ENCODE data around the gene GRIA4. TPM values are rescaled to one million over a fixed set of nuclear protein-coding genes. Genes with fewer than 3 reads are reported as not detected.

GRIA4 gene
- polyA plus RNA-seq, 1 of the 3 experiments (the other 2 are of a cell fraction): 0.02 TPM

DNA sequence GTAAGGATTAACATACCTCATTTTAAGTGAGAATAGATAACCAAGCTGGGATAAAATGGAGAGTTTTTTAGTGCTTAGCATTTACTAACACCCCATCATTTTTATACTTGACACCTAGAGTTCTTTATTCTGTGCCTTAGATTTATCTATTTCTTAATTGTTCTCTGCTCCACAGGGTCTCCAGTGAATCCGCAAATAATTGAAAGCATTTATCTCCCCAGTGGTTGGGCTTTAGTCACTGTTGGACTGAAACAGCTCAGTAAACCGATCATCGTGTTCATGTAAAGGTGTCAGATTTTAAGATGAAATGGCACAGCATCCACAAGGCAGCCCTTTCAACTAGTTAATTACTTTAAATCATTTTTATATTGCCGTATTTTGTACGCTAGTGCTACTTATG lies 17.8 kb upstream of the GRIA4 start (continued):
- TF ChIP-seq, protein P1, sequence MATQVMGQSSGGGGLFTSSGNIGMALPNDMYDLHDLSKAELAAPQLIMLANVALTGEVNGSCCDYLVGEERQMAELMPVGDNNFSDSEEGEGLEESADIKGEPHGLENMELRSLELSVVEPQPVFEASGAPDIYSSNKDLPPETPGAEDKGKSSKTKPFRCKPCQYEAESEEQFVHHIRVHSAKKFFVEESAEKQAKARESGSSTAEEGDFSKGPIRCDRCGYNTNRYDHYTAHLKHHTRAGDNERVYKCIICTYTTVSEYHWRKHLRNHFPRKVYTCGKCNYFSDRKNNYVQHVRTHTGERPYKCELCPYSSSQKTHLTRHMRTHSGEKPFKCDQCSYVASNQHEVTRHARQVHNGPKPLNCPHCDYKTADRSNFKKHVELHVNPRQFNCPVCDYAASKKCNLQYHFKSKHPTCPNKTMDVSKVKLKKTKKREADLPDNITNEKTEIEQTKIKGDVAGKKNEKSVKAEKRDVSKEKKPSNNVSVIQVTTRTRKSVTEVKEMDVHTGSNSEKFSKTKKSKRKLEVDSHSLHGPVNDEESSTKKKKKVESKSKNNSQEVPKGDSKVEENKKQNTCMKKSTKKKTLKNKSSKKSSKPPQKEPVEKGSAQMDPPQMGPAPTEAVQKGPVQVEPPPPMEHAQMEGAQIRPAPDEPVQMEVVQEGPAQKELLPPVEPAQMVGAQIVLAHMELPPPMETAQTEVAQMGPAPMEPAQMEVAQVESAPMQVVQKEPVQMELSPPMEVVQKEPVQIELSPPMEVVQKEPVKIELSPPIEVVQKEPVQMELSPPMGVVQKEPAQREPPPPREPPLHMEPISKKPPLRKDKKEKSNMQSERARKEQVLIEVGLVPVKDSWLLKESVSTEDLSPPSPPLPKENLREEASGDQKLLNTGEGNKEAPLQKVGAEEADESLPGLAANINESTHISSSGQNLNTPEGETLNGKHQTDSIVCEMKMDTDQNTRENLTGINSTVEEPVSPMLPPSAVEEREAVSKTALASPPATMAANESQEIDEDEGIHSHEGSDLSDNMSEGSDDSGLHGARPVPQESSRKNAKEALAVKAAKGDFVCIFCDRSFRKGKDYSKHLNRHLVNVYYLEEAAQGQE (IDR thresholded peaks at IDR 0.05; ENCODE audit: low read depth, low read length): no peak
- TF ChIP-seq RFX5 (IDR thresholded peaks at IDR 0.05; ENCODE audit: low read length) (no peak), TAF1 (IDR thresholded peaks at IDR 0.05; ENCODE audit: borderline replicate concordance, low read depth, low read length) (no peak), ELF1 (IDR thresholded peaks at IDR 0.05) (no peak), EP300 (IDR thresholded peaks at IDR 0.05; ENCODE audit: borderline replicate concordance in 1 of 2, low read depth in 1 of 2, low read length in 1 of 2) (no peak)
- TF ChIP-seq, protein P2, sequence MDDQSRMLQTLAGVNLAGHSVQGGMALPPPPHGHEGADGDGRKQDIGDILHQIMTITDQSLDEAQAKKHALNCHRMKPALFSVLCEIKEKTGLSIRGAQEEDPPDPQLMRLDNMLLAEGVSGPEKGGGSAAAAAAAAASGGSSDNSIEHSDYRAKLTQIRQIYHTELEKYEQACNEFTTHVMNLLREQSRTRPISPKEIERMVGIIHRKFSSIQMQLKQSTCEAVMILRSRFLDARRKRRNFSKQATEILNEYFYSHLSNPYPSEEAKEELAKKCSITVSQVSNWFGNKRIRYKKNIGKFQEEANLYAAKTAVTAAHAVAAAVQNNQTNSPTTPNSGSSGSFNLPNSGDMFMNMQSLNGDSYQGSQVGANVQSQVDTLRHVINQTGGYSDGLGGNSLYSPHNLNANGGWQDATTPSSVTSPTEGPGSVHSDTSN (IDR thresholded peaks at IDR 0.05): no peak

DNA sequence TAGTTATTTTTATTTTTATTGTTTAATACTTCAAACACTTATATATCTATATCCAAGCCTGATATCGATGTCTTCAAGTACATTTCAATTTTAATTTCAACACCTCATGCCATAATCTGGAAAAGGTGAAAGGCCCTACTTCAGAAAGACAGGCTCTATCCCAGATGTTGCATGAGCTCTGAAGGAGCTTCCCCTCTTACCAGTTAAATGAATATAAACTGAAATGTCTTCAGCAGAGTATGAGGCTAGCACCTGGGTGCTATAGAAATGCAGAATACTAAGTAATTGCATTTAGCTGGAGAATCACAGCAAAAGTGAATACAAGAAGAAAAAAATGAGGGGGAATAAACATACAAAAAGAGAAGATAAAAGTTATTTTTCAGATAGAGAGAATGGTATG lies 11.5 kb upstream of the GRIA4 start:
- 39% methylated on average over 1 of the region's 1 CpG for WGBS (ENCODE audit: low lambda C conversion rate)
- no peaks in the 10 kb centered on the region for H4K20me1 ChIP-seq (ENCODE audit: insufficient read depth)
- TF ChIP-seq NFIC (IDR thresholded peaks at IDR 0.05; ENCODE audit: borderline replicate concordance) (no peak), RXRA (IDR thresholded peaks at IDR 0.05; ENCODE audit: borderline replicate concordance, low read depth) (no peak), RFX5 (IDR thresholded peaks at IDR 0.05; ENCODE audit: low read length) (no peak), MXI1 (IDR thresholded peaks at IDR 0.05; ENCODE audit: low read depth, low read length) (no peak), RCOR1 (IDR thresholded peaks at IDR 0.05; ENCODE audit: low read length) (no peak), TEAD4 (IDR thresholded peaks at IDR 0.05; ENCODE audit: borderline replicate concordance, insufficient read depth) (no peak), FOXJ3 (CRISPR knock-in tag; IDR thresholded peaks at IDR 0.05) (no peak), GABPA (IDR thresholded peaks at IDR 0.05; ENCODE audit: low read depth) (no peak), TAF1 (IDR thresholded peaks at IDR 0.05; ENCODE audit: borderline replicate concordance, low read depth, low read length) (no peak)
- TF ChIP-seq, protein P3, sequence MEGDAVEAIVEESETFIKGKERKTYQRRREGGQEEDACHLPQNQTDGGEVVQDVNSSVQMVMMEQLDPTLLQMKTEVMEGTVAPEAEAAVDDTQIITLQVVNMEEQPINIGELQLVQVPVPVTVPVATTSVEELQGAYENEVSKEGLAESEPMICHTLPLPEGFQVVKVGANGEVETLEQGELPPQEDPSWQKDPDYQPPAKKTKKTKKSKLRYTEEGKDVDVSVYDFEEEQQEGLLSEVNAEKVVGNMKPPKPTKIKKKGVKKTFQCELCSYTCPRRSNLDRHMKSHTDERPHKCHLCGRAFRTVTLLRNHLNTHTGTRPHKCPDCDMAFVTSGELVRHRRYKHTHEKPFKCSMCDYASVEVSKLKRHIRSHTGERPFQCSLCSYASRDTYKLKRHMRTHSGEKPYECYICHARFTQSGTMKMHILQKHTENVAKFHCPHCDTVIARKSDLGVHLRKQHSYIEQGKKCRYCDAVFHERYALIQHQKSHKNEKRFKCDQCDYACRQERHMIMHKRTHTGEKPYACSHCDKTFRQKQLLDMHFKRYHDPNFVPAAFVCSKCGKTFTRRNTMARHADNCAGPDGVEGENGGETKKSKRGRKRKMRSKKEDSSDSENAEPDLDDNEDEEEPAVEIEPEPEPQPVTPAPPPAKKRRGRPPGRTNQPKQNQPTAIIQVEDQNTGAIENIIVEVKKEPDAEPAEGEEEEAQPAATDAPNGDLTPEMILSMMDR (IDR thresholded peaks at IDR 0.05): no peak
- TF ChIP-seq, protein P4, sequence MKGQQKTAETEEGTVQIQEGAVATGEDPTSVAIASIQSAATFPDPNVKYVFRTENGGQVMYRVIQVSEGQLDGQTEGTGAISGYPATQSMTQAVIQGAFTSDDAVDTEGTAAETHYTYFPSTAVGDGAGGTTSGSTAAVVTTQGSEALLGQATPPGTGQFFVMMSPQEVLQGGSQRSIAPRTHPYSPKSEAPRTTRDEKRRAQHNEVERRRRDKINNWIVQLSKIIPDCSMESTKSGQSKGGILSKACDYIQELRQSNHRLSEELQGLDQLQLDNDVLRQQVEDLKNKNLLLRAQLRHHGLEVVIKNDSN (IDR thresholded peaks at IDR 0.05; ENCODE audit: borderline replicate concordance, low read depth): no peak
- TF ChIP-seq, protein P5, sequence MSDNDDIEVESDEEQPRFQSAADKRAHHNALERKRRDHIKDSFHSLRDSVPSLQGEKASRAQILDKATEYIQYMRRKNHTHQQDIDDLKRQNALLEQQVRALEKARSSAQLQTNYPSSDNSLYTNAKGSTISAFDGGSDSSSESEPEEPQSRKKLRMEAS (IDR thresholded peaks at IDR 0.05; ENCODE audit: low read depth): no peak
- H3F3A ChIP-seq (replicated peaks; ENCODE audit: insufficient read depth): no peaks in the 10 kb centered on the region
- CTCF ChIA-PET: no interaction called here
- H2AFZ ChIP-seq (ENCODE audit: low read depth): no peak overlapping the region
- no peaks in the 10 kb centered on the region for H3K36me3 ChIP-seq (replicated peaks in 1 of 2; ENCODE audit: control insufficient read depth in 1 of 2, insufficient read depth in 2 of 2, low read length in 1 of 2)
- POLR2A ChIA-PET: no interaction called here
- no peaks in the 10 kb centered on the region for H3K27me3 ChIP-seq (ENCODE audit: insufficient read depth)
- no peak overlapping the region for H3K4me2 ChIP-seq
- no peaks in the 10 kb centered on the region; the same call in 1 of the 2 replicates for H3K9me2 ChIP-seq
- H3K9ac ChIP-seq: no peak overlapping the region
- no peak overlapping the region for H3K4me3 ChIP-seq (ENCODE audit: low read depth in 2 of 2, low read length in 1 of 2)
- H3K27ac ChIP-seq (ENCODE audit: low read depth in 2 of 2, low read length in 1 of 2): no peak overlapping the region
- DNase-seq: no peak
- no peaks in the 10 kb centered on the region for H3K79me2 ChIP-seq (ENCODE audit: insufficient read depth)
- no peaks in the 10 kb centered on the region for H3K4me1 ChIP-seq (ENCODE audit: control insufficient read depth in 1 of 2, insufficient read depth in 2 of 2, low read depth in 1 of 2, low read length in 1 of 2)
- no peaks in the 10 kb centered on the region for H3K9me3 ChIP-seq

All from SK-N-SH (cell line).